RPMI7951 (cell line): ENCODE data around the gene FAM168B. TPM values are rescaled to one million over a fixed set of nuclear protein-coding genes. Genes with fewer than 3 reads are reported as not detected.
"Not testable (repeated sequence)": the region's sequence is repeated elsewhere in the genome, so short reads cannot be mapped to it uniquely, and the experiment has no call there.

Source experiments
- DNase-seq: peaks from one replicate; pipeline ENCODE4 v3.0.0-alpha.2; 2012; ENCODE audit warnings: low read depth
- total RNA-seq: library from RNA; depleted of rRNA; stranded (reverse); fragments of >200 nt; shearing (Covaris generic); gene quantifications from 2 replicates; pipeline ENCODE4 v1.2.3, GENCODE V29; 2014

FAM168B gene
- total RNA-seq, 1 experiment from 2014 or later, result 63.1 TPM

DNA sequence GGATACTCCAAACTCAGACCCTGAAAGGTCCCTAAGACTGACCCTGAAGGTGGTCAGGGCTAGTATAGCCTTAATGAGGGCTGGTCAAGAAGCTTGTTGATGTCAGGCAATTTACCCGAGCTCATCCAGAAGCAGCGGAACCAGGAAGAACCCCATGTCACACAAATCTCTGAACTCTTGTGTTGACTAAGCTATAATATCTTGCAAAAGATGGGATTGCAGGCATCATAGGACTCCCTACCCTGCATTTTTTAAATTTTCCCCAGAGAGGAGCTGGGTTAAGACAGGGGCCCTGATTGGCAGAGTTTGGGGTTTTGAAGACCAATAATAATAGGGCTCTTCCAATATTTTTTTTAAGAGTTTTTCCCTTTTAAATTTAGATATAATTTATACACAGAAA lies 9.9 kb upstream of the FAM168B start:
- no peak for DNase-seq

DNA sequence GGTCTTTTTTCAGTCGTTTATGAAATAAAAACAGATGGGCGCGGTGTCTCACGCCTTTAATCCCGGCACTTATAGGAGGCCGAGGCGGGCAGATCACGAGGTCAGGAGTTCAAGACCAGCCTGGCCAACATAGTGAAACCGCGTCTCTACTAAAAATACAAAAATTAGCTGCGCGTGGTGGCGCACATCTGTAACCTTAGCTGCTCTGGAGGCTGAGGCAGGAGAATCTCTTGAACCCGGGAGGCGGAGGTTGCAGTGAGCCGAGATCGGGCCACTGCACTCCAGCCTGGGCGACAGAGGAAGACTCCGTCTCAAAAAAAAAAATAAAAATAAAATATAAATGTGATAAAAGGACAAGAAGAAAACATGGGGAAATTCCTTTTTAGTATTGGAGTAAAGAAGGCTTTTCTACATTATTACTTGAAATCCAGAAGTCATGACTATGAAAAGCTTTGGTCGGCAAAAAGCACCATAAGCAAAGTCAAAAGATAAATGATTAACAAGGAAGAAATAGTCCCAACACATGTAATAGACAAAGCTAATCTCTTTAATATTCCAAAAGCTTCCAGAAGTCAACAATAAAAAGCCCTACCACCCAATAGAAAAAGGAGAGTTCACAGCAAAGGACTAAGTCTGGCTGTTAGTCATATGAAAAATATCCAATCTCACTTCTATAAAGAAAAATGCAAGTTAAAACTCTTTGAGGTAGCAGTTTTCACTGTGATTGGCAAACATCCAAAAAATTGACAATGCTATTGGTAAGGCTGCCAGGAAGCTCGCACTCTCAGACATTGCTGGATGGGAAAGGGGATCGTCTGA lies 1.4 kb upstream of the FAM168B start:
- no peak for DNase-seq

DNA sequence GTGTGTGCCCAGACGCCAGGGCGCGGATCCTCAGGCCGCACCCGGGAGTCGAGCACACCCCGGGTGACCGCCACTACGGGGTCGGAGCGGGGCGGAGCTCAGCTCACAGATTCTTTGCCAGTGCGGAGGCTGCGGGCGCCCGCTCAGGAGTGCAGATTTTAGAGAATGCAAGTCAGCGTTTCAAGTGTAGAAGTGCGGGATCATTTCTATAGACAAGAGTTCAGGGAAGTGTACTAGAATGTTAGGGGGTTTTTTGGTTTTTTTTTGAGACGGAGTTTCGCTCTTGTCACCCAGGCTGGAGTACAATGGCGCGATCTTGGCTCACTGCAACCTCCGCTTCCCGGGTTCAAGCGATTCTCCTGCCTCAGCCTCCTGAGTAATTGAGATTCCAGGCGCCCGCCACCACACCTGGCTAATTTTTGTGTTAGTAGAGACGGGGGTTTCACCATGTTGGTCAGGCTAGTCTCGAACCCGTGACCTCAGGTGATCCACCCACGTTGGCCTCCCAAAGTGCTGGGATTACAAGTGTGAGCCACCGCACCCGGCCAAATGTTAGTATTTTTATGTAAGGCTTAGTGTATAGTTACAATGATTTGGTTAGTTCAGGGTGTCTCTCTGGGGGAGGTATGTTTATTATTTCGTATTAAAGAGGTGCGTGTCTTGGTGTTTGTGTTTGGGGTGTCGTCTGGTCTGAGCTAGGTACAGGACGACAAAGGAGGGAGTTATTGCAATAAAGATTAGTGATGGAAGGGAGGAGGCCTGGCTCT lies 619 bp upstream of the FAM168B start:
- no peak for DNase-seq

DNA sequence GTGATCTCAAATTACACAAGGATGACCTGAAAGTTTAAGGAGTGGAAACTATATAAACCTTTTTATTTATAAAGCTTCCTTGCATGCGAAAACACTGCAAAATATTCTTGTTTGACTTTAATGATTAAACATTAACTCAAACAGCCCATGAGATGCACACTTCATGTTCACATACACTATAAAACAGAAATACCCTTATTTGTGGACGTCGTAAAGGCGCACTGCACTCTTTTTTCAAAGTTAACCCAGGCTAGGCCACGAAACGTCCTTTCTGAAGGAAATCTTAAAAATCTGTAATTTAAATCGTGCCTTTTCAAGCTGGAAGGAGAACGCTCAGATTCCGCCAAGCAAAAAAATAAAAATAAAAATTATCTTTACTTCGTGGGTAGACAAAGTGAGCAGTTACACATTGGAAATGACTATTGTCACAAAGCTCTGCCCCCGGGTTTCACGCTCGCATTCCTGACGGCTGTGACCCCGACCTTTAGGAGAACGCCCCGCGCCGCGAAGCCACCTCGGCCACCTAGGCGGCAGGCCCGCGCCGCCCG lies 728 bp downstream of the FAM168B start:
- DNase-seq, result no peak

DNA sequence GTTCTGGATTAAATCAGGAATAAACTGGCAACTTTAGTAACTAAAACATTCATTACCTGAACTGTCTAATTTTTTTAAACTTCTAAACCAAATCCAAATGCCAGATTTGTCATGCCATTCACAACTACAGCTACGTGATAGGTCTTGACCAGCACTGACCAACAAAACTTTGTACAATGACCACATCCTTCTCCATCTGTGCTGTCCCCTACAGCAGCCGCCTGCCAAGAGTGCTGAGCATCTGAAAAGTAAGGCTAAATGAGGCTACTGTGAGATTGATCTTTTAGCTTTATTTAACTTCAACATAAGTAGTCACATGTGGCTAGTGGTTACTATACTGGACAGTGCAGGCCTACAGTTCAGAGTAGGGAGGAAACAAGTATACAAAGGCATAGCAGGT lies 7.6 kb downstream of the FAM168B start:
- DNase-seq, result peak; percentile 18

DNA sequence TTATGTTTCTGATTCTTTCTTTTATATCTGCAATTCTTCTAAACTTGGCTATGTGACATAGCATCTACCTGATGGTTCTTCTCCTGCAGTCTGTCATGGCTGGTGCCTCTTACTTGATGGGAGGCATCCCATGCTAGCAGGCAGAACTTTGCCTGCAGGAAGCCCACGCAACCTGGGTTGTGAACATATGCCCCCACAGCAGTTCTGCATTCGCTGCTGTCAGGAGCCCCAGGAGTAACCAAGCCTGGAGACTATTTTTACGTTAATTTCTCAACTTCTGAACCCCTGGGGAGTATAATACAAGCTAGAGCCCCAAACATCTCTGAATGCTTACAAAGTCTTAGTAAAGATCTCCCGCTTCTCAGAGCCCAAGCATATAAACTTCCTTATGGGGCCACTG lies 12.1 kb downstream of the FAM168B start:
- DNase-seq, result no peak

DNA sequence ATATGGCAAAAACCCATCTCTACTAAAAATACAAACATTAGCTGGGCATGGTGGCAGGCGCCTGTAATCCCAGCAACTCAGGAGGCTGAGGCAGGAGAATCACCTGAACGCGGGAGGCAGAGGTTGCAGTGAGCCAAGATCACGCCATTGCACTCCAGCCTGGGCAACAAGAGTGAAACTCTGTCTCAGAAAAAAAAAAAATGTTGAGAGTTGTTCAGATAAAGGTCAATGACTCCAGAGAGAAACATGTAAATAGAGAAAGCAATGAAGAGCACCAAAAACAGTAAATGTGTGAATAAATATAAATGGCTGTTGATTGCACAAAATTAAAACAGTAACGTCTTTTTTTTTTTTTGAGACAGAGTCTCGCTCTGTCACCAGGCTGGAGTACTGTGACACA lies 13.3 kb downstream of the FAM168B start:
- DNase-seq, result not testable (repeated sequence)

DNA sequence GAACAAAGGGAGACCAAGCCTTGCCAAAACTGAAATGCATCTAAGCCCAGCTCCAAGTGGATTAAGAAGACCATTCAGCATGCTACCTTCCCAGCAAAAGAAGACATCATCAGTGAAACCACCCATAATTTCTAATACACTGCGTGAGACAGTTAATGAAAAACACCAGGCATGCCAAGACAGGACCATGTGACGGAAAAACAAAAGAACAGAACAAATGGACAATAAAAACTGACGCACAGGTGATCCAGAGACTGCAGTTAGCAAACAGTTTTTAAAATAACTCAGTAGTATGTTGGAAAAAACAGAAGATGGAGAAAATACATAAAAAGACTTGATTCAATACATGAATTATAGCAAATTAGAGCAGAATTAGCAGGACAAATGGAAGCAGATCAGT lies 15.3 kb downstream of the FAM168B start:
- DNase-seq, result no peak

DNA sequence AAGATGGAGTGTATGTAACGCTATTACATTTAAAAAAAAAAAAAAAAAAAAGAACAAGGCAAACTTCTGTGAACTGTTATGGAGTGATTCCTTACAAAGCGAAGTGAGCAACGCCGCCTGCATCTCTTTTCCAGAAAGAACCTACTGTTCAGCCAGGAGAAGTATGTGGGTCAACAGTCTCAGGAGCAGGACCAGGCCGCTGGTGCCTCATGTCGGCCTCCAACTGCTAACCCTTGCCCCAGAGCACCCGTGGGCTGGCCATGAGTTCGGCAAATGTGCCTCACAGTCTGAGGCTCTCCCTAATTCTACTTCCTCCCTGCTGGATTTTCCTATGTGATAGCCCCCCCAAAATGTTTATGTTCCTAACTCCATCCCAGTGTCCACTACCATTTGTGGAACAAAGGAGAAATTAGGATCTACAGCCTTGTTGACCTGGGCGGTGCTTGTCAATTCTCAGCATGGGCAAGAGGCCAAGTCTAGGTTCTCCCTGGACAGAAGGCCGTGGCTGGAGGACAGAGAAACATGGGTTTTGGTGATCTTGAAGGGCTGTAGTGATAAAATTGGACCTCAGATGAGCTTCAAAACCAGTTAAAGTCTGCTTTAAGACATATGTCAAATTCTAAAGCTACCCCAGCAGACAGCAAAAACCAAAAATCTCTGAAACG lies 15.9 kb downstream of the FAM168B start:
- DNase-seq, result no peak

DNA sequence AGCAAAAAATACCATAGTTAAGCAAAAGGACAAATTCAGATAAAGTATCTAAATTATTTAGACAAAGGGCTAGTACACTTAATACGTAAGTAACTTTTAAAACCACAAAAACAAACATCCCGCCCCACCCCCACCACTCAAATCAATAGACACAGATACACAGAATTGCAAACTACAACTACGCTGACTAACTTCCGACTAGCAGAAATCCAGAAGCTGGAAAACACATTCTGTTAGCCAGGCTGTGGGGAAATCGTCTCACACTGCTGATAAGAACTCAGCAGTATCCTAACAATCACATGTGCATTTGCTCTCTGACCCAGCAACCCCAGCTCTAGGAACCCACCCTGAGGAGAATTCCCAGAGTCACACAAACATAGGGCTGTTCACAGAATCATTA lies 16.6 kb downstream of the FAM168B start:
- DNase-seq, result no peak

DNA sequence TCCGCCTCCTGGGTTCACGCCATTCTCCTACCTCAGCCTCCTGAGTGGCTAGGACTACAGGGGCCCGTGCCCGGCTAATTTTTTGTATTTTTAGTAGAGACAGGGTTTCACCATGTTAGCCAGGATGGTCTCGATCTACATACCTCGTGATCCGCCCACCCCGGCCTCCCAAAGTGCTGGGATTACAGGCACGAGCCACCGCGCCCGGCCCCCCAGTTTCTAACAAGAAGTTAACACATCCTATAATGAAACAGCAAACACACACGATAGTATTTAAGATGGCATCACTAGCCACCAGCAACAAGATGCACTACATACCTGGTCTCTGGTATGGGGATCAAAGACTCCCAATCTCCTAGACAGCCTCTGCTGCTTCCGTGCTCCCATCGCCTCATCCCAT lies 17.7 kb downstream of the FAM168B start:
- DNase-seq, result not testable (repeated sequence)

DNA sequence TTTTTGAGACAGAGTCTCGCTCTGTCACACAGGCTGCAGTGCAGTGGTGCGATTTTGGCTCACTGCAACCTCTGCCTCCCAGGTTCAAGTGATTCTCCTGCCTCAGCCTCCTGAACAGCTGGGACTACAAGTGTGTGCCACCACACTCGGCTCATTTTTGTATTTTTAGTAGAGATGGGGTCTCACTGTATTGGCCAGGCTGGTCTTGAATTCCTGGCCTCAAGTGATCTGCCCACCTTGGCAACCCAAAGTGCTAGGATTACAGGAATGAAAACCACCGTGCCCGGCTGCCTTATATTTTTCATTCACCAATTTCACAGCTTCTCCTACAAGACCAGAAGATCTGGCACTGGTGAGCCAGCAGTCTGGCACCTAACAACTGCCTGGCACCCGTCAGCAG lies 25.1 kb downstream of the FAM168B start:
- DNase-seq, result not testable (repeated sequence)

DNA sequence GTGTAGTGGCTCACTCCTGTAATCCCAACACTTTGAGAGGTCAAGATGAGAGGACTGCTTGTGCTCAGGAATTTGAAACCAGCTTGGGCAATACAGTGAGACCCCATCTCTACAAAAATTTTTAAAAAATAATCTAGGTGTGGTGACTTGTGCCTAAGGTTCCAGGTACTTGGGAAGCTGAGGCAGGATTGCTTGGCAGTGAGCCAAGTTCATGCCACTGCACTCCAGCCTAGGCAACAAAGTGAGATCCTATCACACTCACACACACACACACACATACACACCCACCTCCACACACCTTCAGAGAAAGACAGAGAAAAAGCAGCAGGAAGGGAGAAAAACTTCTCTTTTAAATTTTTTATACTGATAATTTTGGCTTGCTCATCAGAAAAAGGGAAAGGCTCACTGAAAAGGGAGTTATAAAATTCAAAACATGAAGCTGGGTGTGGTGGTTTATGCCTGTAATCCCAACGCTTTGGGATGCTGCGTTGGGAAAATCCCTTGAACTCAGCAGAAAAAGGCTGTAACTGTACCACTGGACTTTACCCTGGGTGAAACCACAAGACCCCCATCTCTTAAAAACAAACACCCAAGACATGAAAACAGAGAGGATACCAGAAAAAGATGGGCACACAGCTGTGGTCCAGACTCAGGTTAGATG lies 25.7 kb downstream of the FAM168B start:
- DNase-seq, result no peak

DNA sequence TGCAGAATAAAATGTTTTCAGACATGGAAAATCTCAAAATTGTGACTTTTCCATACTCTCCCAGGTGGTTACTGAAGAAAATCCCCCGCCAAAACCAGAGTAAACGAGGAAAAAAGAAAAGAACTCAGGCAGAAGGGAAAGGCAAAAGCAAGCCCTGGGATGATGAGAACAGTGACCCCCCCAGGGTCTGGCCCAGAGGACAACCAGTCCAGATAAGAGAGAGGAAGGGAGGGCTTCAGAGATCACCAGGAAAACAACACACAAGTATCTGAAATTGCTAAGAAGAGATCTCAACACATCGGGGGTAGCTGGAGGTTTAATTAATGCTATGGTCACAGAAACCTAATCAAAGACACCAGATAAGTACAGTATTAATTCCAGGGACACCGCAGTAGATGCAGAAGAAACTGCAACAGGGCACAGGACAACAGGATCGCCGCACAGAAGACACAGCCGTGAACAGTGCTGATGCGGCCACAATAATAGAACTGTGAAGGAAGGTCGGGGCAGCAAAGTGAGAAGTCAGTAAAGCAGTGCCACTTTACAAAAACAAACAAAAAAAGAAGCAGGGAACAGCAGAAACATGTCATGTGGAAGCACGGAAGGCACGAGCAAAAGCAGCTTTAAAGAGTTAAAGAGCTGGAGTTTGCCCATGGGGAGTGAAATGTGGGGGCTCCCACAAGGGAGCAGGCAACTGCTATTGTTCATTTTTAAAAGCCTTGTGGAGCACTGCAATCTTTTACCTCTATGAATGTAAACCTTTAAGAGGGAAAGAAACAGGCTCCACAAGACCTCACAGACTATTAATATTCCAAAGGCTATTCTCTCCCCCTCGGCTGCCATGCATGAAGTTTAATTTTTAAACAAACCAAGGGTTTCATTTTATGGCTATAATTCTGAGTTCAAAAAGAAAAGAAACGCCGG lies 28.4 kb downstream of the FAM168B start:
- DNase-seq, result no peak

DNA sequence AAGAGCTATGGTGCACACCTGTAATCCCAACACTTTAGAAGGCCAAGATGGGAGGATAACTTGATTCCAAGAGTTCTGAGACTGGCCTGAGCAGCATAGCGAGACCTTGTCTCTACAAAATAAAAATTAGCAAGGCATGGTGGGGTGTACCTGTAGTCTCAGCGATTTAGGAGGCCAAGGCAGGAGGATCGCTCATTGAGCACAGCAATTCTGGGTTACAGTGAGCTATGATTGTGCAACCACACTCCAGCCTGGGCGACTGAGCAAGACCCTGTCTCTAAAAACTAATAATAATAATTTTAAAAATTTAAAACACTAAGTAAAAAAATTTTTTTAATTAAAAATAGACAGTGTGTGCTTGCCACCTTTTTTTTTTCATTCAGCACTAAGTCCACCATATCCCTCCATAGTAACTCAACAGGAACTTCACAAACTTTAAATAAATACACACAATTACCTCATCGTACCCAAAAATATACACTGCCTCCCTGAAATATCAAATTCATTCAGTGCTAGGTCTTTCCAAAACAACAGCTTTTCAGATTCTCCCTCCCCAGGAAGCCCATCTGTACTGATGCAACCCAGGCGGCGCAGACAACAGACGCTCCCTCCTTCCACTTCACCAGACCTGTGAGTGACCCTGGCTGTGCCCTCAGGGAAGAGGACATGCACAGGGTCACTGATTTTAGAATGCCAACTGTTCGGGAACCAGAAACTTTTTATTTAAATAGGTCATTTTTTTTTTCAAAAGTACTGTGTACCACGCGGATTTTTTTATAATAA lies 29.6 kb downstream of the FAM168B start:
- DNase-seq, result no peak

DNA sequence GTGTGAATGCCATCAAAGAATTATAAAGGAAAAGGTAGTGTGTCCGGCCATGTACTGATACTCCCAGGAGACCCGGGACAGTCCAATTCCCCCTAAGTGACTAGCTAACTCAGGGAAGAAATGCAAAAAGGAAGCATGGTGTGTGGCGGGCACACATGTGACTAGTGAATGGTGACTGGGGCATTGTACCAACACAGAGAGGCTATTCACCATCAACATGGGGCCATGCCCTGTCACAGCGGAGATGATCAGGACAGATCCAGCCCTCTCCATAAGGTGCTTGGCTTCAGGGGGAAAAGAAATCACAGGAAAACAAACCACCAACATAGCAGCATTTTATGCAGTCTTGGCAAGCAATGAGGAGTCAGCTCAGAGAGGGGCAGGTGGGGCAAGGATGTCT lies 34.3 kb downstream of the FAM168B start:
- no peak for DNase-seq

DNA sequence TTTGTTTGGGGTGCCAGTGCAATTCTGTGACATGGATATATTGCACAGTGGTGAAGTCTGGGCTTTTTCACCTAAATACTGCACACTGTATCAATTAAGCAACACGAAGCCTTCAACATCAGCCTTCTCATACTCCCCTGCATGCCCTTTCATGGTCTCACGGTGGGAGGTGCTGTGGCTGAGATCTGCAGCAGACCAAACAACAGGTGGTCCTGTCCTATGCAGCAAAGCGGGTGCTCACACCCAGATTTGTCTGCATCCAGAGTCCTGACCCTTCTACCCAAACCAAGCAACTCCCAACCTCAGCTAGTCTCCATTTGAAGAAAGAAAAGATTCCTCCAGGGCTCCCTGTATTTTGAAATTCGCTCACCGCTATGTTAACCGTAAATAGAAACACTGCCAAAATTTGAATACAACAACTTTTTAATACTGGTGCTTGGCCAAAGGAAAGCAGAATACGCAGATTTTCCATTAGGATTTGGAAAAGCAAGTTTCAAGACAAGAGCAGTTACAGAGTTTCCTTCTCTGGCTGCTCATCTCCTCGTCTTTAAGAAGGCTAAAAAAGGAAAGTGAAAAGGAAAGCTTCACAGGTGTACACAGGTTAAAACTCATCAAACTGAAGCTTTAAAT lies 34.9 kb downstream of the FAM168B start:
- no peak for DNase-seq

DNA sequence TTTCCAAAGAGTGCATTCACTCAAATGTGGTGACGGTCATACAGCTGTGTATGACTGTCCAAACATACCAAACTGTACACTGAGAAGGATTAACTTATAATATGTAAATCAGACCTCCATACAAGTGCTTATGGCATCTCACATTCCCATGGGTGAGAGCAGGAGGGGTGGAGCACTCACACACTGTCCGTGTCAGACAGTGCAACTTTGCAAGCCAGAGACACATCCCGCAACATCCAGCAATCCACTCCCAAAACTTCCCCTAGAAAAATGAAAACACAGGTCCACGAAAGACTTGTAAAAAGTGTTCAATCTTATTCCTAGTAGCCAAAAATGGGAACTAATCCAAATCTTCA lies 36.4 kb downstream of the FAM168B start:
- DNase-seq, result no peak

DNA sequence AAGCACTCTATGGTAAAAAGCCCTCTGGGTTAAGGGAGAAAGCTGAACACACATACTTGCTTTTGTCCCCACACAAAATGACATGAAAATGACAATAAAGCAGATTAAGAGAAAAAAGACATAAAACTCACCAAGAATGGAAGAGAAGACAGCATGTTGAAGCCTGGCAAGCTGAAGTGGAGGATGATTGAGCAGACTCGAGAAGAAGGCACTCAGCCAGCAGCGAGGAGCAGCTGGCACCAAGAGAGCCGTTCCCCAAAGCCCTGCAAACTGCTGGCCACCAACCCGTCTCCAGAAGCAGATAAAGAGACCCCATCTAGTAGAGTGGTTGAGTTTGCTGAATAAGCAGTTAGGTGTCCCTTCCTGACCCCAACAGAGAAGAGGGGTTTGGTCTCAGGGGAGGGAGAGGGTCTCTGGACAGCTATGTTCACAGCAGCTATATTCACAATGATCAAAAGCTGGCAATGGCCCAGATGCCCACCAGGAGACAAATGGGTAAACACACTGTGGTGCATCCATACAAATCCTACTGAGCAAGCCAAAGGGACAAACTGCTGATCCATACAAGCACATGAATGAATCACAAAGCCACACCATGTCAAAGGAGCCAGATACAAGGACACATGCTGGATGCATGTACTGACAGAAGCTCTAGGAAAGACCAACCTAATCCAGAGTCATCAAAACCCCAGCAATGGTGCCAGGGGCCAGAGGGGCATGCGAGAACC lies 36.9 kb downstream of the FAM168B start:
- DNase-seq, result no peak
